ENCODE data around the gene TMEM167B.

TMEM167B gene

DNA sequence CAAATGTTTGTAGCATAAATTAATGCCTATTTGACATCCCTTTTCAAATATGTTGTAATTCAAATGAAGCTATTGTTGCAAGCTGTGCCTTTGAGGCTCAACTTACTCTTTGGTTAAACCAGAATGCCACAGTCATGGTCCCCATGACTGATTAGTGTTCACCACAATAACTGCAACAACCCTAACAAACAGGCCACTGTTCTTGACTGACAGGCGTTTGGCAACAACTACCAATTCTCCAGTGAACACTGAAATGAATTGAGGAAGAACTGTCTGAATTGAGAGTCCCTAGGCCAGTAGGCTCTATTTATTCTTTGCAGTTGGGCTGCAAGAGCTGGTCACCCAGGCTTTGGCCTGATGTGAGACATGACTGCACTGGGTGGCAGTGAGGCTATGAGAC, 6.6 kb upstream of the TMEM167B start:
- DNase-seq = no peak

DNA sequence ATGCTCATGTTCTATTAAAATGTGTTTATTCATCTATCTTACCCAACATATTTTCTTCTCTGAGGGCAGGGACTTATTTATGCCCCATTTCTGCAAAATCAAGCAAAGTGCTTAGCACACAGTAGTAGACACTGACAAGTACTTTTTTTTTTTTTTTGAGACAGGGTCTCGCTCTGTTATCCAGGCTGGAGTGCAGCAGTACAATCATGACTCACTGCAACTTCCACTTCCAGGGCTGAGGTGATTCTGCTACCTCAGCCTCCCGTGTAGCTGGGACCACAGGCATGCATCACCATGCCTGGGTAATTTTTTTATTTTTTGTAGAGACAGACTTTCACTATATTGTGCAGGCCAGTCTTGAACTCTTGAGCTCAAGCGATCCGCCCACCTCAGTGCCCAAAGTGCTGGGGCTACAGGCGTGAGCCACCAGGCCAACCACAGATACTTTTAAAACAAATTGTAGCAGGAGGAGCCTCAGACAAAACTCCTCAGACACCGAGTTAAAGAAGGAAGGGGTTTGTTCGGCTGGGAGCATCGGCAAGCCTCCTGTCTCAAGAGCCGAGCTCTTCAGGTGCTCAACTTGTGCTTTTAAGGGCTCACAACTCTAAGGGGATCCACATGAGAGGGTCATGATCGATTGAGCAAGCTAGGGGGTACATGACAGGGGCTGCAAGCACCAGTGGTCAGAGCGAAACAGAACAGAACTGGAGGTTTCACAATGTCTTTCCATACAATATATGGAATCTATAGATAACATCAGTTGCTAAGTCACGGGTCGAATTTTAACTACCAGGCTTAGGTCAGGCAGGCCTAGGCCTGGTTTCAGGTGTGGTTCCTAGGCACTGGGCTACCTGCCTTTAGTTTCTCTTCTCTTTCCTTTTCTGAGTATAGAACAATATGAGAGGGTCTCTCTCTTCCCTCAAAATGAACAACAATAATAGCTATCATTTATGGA, 5.7 kb upstream of the TMEM167B start:
- no peak for DNase-seq

DNA sequence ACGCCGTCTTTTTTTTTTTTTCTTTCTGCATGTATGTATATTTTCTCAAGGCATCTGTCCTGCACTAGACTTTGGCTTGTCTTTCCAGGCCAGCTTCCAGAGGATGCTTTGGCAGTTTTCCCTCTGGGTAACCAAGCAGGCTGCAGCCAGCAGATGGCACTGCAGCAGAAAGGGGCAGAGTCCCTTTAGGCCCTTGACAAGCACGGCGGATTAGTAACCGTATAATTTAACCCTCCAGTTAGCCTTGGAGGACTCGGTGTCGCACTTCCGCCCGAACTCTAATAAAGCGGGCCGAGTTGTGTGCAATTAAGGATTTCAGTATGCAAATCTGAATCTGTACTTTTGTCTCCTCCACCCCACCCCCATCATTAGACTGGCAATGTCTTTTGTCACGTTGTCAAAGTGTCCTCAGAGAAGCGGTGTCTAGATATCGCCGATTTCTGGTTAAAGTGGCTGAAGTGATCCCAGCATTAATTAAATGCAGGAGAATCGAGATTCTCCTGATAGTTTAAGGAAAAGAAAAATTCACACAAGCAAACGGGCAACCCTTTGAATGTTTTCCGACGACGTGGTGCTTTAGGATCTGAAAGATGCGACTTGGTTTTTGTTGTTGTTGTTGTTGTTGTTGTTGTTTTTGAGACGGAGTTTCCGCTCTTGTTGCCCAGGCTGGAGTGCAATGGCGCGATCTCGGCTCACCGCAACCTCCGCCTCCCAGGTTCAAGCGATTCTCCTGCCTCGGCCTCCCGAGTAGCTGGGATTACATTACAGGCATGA, 1.1 kb upstream of the TMEM167B start:
- no peak for DNase-seq

DNA sequence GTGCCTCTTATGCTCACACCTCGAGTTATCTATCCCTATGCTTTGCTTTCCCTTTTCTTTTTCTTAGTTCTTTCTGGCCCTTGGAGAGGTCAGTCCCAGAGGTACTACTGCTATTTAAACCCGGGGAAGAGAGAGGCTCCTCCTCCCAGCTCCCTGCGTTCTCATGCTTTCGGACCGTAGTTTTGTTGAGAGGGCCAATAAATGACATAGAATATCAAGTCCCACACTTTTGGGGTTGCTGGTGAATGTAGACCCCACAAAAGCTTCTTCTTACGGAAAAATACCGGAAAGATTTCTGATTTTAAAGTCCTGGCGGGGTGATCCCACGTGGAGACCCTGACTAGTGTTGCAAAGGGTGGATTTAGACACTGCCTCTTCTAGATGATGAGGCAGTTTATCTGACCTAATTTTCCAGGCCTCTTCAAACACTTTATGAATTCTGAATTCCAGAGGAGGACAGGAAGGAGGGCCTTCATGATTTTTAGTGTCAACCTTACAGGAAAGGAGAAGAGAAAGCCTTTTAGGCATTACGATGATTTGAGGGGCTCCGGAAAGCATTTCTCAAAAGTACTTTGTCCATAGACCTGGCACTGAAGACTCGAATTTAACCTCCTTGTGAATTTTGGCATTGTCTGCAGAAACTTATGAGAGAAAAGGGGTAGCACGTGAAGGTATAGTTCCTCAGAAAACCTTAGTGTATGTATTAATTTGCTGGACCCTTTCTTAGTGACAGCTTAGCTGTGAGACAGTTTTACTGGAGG, 694 bp downstream of the TMEM167B start:
- no peak for DNase-seq

DNA sequence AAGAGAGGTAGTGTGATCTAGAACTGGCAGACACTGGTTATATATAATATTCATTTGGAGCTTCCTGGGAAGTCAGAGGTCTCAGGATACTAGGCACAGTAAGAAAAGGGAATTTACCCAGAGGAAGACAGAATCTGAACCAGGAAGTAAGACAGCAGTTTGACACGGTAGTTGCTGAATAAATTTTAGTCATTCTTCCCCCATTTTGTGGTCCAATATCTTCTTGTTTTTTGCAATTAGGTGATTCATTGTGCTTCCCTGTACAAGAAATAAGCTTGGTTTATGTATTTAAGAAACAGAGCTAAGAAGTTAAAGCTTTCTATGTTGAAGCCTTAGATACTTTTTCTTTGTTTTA, 1.3 kb downstream of the TMEM167B start:
- DNase-seq = no peak

DNA sequence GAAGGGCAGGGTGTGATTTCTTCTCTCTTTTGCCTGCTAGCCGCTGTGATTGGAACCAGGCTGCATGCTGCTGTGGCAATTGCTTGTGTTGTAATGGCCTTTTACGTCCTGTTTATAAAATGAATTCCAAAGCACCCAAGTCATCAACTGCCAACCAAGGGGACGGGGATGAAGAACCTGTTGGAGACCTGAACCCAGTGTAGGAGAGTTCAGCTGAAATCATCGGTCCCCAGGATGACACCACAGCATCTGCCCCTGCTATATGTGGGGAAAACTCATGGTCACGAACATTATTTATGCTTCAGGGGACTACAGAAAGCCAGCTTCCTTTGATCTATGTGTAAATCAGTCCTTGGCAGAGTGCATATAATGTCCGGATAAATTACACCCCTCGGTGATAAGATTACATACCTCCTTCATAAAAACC, 3.8 kb downstream of the TMEM167B start:
- no peak for DNase-seq

DNA sequence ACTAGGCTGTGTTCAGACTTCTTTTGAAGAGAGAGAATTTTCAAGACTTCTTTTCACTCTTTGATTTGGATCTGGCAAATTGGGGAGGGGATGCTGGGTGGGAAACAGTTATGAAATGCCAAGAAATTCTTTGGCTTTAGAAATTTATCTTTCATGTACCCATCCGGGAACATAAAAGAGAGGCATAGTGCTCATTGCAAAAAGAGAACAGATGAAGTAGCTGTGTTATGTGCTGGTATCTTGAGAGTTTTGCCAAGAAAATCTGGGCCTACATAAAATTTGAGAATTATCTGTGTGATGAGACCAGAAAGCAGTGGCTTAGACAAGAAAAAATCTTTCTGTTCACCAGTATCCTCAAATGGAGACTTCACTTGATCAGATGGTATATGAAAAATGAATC, 4.3 kb downstream of the TMEM167B start:
- no peak for DNase-seq

DNA sequence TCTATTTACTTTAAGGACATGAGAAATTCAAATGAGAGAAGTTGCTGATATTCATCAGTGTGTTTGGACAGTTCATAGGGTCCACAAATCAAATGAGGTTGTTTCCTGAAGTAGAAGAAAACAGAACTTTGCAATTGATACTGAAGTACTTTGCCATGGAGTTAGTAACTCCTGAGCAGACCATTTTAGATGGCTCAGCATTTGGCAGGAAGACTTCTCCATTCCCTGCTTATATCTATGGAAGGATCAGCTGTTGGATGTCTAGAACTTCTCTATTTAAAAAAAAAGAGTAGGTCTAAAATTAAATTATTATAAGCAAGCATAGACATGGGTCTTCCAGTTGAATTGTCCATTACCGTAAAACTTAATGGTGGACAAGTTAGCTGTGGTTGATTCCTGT, 5.1 kb downstream of the TMEM167B start:
- no peak for DNase-seq

DNA sequence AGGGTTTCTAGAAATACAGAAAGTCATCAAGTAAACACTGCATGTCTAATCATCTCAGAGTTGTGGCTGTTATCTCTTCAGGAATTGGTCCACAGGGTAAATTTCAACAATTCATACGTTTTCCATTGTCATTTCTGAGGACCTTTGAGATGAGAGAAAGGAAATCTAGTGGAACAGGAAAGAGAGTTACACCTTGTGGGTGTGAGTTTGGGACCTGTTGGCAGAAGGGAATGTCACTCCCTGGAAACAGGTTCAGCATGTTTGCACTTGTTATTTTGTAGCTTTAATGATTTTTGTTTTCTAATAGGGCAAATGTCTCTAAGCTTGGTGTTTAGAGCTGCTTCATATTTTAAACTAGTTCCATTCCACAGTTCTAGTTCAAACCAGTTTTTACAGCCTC, 5.6 kb downstream of the TMEM167B start:
- DNase-seq = no peak

DNA sequence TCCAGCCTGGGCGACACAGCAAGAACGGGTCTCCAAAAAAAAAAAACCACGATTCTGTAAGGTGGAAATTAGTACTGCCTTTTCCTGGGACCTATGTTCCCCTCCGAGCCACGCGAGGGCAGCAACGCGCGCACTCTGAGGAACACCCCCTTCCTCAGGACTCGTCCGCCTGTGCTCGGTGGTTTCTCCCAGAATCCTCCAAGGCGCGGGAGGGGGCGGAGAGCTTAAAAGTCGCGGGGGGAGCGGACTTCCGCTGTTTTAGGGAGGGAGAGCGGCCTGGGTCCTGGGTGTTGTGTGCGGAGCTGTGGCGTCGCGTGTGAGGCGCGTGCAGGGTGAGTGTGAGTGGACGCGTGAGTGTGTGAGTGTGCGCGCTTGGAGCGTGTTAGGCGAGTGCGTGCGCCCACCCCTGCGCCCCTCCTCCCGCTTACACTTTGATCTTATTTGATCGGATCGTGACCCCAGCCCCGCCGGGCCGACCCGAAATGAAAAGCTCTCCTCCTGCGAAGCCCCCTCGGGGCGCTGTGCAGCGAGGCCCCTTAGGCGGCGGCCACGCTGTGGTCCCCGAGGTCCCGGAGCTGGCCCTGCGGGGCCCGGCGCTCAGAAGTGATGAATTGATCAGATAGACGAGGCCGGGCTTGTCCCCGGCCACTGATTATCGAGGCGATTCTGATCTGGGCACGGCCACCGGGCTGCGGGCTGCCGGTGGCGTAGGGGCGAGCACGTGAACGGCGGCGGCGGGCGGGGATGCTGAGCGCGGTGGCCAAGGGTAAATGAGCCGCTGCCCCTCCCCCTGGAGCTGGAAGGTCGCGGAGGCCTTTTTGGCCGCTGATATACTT, 9.6 kb downstream of the TMEM167B start:
- peak; percentile 99 for DNase-seq

DNA sequence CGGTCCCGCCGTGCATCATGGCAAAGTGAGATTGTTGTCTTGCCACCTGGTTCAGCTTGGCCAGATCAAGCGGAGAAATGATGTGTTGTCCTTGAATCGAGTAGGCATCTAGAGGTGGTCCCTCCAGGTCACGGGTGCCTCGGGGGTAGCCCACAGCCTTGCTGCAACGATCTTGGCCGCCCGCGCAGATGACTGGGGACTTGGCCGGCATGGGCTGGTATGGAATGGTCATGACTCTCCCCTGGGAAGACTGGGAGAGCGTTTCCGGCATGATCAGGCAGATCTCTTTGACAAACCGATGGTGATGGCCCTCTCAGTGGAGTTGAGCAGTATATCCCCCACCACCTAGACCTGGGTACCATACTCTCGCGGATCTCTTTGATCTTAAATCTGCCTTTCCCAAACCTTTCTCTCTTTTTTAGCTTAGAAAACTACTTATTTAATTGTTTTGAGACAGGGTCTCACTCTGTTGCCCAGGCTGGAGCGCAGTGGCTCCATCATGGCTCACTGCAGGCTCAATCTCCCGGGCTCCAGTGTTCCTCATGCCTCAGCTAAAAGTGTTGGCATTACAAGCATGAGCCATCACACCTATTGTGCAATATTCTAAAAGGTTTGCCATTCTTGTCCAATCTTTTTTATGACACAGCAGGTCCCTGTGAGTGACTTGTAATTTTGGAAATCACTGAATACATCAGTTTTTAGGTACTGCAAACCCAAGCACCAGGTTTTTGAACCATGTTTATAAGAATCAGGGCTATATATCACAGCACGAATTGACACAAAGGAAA, 14.0 kb downstream of the TMEM167B start:
- DNase-seq = no peak

DNA sequence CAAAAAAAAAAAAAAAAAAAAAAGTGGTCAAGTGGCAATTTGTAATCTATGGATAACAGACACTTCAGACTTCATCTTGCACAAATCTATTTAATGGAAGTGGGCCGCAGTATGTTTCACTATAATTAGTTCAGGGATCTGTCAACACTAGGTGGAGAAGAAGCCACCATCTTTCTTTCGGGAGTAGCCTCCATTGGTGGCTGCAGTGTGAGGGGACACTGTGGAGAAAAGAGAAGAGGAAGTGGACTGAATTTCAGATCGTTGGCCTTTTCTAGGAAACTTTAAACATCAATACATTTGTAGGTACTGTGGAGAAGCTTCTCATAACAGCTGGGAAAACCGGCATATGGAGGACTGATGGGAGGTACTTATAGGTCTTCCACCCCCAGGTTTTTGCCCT, 15.3 kb downstream of the TMEM167B start:
- no peak for DNase-seq

DNA sequence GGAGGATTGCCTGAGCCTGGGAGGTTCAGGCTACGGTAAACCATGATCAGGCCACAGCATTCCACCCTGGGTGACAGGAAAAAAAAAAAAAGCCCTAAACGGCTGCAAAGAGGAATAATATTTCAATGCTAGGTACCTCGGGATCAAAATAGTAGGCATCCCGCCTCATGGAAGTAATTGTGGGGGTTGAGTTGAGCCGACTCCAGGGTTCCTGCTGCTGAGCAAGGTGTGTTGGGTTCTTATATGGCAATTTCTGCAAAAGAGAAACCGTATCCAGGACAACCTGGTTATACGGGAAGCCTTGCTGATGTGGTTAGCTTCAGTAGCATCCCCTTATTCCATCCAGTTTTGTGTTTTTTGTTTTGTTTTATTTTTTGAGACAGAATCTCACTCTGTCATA, 17.2 kb downstream of the TMEM167B start:
- no peak for DNase-seq

DNA sequence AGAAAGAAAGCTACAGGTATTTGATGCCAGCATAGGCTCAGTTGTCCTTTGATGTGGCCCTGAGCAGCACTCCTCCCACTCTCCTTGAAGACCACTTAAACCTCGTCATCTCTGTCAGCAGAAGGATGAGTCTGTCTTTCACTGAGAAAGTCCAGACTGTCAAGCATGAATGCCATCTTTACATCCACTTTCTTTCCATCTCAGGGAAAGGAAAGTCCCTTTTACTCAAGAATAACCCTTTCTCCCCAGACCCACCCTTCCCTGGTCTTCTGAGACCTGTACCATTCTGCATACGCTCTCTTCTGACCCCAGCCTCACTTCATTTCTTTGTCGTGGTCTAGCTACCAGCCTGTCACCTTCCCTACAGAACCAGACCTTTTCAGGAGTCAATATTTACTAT, 19.3 kb downstream of the TMEM167B start:
- no peak for DNase-seq

DNA sequence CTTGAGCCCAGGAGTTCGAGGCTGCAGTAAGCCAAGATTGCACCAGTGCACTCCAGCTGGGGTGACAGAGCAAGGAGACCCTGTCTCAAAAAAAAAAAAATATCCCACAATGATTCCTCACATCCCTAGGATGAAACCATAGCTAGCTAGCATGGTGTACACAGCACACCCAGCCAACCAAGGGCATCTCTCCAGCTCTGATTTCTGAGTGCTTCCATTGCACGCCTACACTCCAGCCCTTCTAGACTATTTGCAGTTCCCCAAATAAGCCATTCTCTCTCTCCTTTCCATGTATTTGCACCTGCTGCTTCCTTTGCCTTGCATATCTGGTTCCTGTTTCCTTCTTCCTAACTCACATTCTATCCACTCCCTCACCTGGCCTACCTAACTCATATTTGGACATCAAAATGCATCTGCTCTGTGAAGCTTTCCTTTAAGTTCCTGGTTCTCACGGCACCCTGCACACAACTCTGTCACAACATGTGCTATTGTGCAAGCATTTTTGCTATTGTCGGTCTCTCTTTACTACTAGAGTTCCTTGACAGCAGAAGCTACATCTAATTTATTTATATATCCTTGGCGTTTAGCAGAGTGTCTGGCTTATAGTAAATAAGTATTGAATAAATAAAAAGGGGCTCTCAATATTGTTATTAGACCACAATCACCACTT, 21.0 kb downstream of the TMEM167B start:
- no peak for DNase-seq

DNA sequence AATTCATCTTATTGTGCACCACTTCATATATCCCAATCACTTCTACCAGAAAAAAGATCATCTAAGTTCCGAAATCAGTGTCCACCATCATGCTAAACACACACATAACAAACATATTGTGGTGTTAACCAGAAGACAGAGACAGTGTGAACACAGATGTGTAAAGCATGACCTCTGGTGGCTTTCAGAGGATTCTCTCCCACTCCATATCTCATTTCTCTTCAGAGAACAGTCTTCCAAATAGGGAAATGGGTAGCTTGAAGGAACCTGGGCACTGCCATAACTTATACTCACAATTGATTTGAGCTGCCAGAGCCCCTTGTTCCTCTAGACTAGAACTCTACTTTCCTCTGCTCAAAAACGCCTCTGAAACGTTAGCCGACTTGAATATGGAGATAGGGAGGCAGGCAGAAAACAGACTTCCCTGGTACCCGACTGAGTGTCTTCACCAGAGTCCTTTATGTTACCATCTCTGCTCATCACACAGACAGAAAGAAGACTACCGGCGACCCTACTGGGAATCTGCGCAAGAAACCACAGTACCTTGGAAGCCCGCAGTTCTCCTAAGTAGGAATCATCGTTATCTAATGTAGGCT, 21.6 kb downstream of the TMEM167B start:
- DNase-seq = no peak

DNA sequence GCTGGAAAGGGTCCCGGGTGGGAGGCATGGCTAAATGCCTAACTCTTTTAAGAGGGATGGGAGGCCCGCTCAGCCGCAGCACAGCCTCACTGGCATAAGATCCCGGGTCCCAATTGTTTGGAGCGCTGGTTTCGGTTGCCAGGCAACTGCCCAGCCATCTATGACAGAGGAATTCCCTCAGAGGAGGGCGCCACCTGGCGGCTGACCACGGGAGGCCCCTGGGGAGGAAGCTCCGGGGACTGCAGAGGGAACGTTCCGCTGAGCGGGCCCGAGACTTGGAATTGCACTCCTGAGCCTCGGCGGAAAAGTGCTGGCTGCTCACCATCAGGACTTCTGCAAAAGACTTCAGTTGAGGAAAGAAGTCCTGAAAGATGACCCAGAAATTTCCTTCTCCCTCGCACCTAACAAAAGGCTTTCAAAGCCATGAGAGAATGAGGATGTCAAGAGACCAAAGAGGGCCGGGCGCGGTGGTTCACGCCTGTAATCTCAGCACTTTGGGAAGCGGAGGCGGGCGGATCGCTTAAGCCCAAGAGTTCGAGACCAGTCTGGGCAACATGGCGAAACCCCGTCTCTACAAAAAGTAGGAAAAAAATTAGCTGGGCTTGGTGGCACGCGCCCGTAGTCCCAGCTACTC, 22.2 kb downstream of the TMEM167B start:
- DNase-seq = peak; percentile 90

DNA sequence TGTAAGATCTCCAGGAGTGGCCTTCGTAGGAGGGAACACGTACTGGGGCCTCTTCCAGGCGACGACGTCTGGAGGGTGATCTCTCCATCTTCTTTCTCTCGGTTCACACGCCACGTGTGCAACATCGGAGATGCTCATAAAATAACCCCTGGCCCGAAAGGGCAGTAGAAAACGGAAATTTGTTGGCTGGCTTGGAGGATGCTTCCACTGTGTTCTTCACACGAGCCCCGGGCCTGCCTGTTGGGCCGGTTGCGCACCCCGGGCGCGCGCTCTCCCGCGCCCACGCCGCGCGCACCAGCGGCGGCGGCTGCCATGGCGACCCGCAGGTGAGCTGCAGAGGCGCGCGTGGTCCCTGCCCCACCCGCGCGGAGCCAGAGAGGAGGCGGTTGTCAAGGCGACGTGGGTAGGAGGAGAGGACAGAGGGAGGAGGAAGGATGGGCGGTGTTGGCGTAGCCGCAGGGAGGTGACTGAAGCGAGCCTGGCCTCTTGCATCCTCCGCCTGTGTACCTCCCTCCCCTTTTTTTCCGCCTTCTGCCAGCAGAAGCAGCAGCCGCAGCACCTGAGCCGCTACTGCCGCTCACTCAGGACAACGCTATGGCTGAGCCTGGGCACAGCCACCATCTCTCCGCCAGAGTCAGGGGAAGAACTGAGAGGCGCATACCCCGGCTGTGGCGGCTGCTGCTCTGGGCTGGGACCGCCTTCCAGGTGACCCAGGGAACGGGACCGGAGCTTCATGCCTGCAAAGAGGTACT, 23.2 kb downstream of the TMEM167B start, which contains the start of gene ELAPOR1:
TSS of gene ELAPOR1 (plus strand) at position 526 of the 752 bp plus-strand sequence. CDS start at position 595, 69 bp downstream.
- peak; percentile 83 for DNase-seq

DNA sequence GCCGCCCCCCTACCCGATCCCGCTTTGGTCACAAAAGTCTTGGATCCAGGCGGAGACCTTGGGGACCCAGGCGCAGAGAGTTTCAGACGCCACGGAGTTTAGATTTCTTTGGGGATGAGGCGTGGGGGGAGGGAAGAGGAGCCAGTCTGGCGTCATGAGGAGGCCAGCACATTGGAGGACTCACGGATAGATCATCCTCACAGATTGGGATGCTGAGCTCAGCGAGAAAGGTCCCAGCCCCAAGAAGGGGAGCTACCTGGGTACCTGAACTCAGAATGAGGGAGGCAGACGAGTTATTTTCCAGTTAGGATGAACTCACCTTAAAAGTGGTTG, 23.7 kb downstream of the TMEM167B start:
- DNase-seq = no peak
